HG03565 (cell line): ENCODE measurements around the gene TNS1.
A peak's percentile ranks its signal among the peaks of the same experiment; 100 is the strongest.
"Not testable (repeated sequence)": the region's sequence is repeated elsewhere in the genome, so short reads cannot be mapped to it uniquely, and the experiment has no call there.

Source experiments
- ATAC-seq: cut with Tn5 transposase; IDR thresholded peaks from one replicate; pipeline ENCODE4 v1.9.1; 2021; ENCODE audit warnings: mild to moderate bottlenecking, moderate library complexity; ENCODE audit not compliant: unreplicated experiment

The TNS1 gene

GRCh38 chr2:217790681-217791392, 212.0 kb downstream of the TNS1 start:
- no peak for ATAC-seq

GRCh38 chr2:217790195-217790594, 212.6 kb downstream of the TNS1 start:
- no peak for ATAC-seq

GRCh38 chr2:217789736-217790181, 213.0 kb downstream of the TNS1 start:
- ATAC-seq: no peak

GRCh38 chr2:217789003-217789735, 213.6 kb downstream of the TNS1 start:
- ATAC-seq: no peak

- no peak for ATAC-seq
Observed at GRCh38 chr2:217788669-217789002, 214.2 kb downstream of the TNS1 start.

DNA sequence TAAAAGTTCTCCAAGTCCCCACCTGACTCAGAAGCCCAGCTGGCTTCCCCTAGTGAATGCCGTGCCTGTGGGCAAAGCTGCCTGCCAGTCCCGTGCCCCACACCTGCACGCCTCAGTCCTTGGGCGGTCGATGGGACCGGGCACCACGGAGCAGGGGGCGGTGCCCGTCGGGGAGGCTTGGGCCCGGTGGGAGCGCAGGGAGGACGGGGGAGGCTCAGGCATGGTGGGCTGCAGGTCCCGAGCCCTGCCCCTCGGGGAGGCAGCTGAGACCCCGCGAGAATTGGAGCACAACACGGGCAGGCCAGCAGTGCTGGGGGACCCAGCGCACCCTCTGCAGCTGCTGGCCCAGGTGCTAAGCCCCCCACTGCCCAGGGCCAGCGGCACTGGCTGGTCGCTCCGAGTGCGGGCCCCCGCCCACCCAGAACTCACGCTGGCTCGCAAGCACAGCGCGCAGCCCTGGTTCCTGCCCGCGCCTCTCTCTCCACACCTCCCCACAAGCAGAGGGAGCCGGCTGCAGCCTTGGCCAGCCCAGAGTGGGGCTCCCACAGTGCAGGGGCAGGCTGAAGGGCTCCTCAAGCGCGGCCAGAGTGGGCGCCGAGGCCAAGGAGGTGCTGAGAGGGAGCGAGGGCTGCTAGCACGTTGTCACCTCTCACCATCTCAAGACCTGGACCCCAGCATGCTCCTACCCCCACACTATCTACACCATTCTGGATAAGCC, 215.5 kb downstream of the TNS1 start:
- ATAC-seq: no peak

DNA sequence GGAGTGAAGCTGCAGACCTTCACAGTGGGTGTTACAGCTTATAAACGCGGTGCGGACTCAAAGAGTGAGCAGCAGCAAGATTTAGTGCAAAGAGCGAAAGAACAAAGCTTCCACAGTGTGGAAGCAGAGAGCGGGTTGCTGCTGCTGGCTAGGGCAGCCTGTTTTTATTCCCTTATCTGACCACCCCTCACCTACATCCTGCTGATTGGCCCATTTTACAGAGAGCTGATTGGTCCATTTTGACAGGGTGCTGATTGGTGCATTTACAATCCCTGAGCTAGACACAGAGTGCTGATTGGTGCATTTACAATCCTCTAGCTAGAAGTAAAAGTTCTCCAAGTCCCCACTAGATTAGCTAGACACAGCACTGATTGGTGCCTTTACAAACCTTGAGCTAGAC, 216.2 kb downstream of the TNS1 start:
- not testable (repeated sequence) for ATAC-seq

GRCh38 chr2:217785544-217786045, 217.2 kb downstream of the TNS1 start:
- ATAC-seq: peak; percentile 56

DNA sequence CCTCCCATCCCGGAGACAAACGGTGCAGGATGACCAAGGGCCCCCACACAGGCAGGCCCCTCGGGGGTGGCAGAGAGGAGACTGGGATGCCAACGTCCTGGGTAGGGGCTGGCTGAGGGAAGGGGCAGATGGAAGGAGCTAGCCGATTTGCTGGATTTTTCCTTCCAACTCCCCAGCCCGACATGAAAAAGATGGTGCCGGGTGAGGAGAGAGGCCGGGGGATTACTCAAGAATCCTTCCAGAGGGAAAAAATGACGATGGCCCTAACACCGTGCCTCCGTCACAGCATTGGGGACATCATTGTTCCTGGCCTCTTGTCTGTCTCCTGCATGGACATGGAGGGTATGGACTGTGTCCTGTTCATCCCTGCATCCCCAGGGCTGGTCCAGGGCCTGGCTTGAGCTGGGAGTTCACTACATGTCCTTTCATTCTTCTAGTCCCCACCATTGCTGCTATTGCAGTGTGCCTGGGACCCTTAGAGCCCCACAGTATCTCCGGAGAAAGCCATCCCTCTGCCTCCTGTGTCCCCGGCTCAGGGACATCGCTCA, 217.7 kb downstream of the TNS1 start:
- ATAC-seq: no peak

GRCh38 chr2:217783243-217783642, 219.6 kb downstream of the TNS1 start:
- ATAC-seq: no peak

- ATAC-seq: no peak
Observed at GRCh38 chr2:217777906-217778305, 224.9 kb downstream of the TNS1 start.

DNA sequence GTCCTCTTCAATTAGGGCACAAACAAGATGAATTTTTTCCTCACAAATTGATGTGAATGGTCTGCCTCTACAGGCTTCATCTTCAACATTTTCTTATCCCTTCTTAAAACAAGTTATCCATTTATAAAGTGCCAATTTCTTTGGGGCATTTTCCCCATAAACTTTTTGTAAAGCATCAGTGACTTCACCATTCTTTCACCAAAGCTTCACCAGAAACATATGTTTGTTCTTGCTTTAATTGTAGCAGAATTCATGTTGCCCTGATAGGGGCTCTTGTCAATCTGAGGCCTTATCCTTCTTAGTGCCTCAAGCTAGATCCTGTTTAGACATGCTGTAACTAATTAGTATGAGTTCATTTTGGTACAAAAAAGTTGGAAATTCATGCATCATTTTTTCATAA, 226.2 kb downstream of the TNS1 start:
- ATAC-seq: no peak

GRCh38 chr2:217775920-217776503, 226.8 kb downstream of the TNS1 start:
- ATAC-seq: no peak

GRCh38 chr2:217774232-217774631, 228.6 kb downstream of the TNS1 start:
- no peak for ATAC-seq

DNA sequence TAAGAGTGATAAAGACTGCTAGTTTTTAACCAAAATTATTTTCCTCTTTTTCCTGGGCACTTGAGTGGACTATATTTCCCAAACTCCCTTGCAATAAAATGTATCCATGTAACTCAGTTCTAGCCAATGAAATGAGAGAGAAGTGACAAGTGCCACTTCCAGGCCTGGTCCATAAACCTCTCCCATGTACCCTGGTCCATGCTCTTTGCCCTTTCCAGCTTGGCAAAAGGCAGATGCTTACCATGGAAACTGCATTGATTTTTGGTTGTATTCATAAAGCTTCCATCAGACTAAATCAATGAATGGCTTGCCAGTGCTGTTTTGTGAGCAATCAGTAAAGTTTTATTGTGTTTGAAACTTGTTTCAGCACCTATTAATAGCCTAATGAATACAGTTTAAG, 229.3 kb downstream of the TNS1 start:
- ATAC-seq: no peak

DNA sequence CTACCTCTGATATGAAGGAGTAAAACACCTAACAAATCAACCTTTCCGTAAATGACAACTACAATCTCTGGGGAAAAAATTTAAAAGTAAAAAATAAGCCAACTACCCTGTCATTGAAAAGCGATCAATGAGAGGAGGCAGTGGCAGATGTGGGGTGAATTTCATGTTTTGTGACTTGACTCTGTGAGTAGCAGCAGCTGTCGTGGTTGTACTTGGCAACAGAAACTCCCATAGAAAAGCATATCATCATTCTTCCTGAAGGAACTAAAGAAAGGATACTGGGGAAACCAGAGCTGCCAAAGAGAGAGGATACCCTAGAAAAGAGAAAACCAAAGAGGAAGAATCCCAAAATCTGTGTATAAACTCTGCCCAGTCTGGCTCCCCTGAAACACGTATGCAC, 236.4 kb downstream of the TNS1 start:
- ATAC-seq: no peak

DNA sequence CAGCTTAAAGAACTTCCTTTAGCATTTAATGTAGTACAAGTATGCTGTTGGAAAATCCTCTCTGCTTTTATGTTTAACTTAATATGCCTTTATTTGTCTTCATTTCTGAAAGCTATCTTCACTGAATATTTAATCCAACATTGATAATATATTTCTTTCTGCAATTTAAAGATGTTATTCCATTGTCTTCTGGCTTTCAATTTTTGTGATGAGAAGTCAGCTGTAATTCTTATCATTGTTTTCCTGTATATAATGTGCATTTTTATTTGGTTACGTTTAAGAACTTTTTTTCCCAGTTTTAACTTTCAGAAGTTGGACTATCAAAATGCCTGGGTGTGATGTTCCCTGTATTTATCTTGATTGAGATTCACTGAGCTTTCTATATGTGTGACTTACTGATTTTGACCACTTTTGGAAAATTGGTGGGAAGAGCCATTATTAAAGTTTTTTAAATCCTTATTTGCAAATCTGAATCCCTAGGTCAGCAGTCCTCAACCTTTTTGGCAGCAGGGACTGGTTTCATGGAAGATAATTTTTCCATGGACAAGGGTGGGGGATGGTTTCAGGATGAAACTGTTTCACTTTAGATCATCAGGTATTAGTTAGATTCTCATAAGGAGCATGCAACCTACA, 241.0 kb downstream of the TNS1 start:
- ATAC-seq: no peak

GRCh38 chr2:217759991-217760390, 242.8 kb downstream of the TNS1 start:
- no peak for ATAC-seq

GRCh38 chr2:217757108-217757463, 245.7 kb downstream of the TNS1 start:
- ATAC-seq: no peak

- ATAC-seq: no peak
Observed at GRCh38 chr2:217756375-217757107, 246.3 kb downstream of the TNS1 start.
